Thoracic aorta (tissue), 2 donors: ENCODE results near the gene MARCHF10. TPM values are rescaled to one million over a fixed set of nuclear protein-coding genes. Genes with fewer than 3 reads are reported as not detected.

Experiments
- ATAC-seq: fragments of 150-250 bp; one replicate; pipeline ENCODE4 v1.8.0; 2017; ENCODE audit warnings: low read depth; ENCODE audit not compliant: insufficient number of reproducible peaks, low FRiP score
- DNase-seq: peaks from one replicate; pipeline ENCODE4 v3.0.0-alpha.2; 2020; ENCODE audit warnings: low spot score
- H3K27ac ChIP-seq, 2 donors: fragments of 200-600 bp; sonication (generic); 1 replicate in 1 of 2; 2 replicates in 1 of 2; pipeline ENCODE4 v1.5.1; 2016; ENCODE audit warnings: mild to moderate bottlenecking in 2 of 2, moderate library complexity in 2 of 2
- H3K27me3 ChIP-seq: fragments of 200-600 bp; sonication (generic); replicated peaks from 2 replicates; pipeline ENCODE4 v1.6.0; 2016; ENCODE audit warnings: mild to moderate bottlenecking; ENCODE audit not compliant: insufficient read depth
- H3K36me3 ChIP-seq: fragments of 200-600 bp; sonication (generic); one replicate; pipeline ENCODE4 v1.5.1; 2016
- H3K4me1 ChIP-seq, 2 donors: fragments of 200-600 bp; sonication (generic); 1 replicate in 1 of 2; 2 replicates in 1 of 2; pipeline versions ENCODE4 v1.5.1 to v1.6.0; 2016; ENCODE audit warnings: low read depth in 2 of 2, mild to moderate bottlenecking in 1 of 2; ENCODE audit not compliant: control insufficient read depth in 1 of 2
- H3K4me3 ChIP-seq: fragments of 200-600 bp; sonication (generic); 2 replicates; pipeline ENCODE4 v1.5.1; 2016; ENCODE audit warnings: mild to moderate bottlenecking
- H3K9me3 ChIP-seq: fragments of 200-600 bp; sonication (generic); 2 replicates; pipeline ENCODE4 v1.5.1; 2016
- CTCF ChIP-seq: fragments of 200-600 bp; sonication (generic); IDR thresholded peaks from one replicate; pipeline ENCODE4 v1.5.1; 2019; ENCODE audit warnings: antibody characterized with exemption
- total RNA-seq, 2 donors: library from RNA; depleted of rRNA; stranded (reverse); fragments of >200 nt; gene quantifications; one replicate each; pipeline versions ENCODE4 v1.1.0 to v1.2.3, GENCODE V29; 2016

MARCHF10 gene
- total RNA-seq, 2 donors from 2014 or later = not detected

GRCh38 chr17:62737513-62737912, 70.6 kb downstream of the MARCHF10 start:
- Histone ChIP-seq H3K36me3 (no peaks in the 10 kb centered on the region), H3K9me3 (no peaks in the 10 kb centered on the region), H3K27ac (no peak overlapping the region), H3K27me3 (no peaks in the 10 kb centered on the region), H3K4me1 (no peaks in the 10 kb centered on the region), H3K4me3 (no peak overlapping the region)
- ATAC-seq (no peak), DNase-seq (no peak)
- no peak for TF ChIP-seq CTCF

- Histone ChIP-seq H3K27ac (no peak overlapping the region), H3K4me3 (no peak overlapping the region), H3K9me3 (no peaks in the 10 kb centered on the region), H3K27me3 (no peaks in the 10 kb centered on the region), H3K4me1 (no peaks in the 10 kb centered on the region), H3K36me3 (no peaks in the 10 kb centered on the region)
- DNase-seq = no peak
- ATAC-seq = no peak
- TF ChIP-seq CTCF = no peak
These were observed 73.0 kb downstream of the MARCHF10 start for GRCh38 chr17:62735044-62735651.

- TF ChIP-seq CTCF = no peak
- ATAC-seq (no peak), DNase-seq (no peak)
- Histone ChIP-seq H3K4me3 (no peak overlapping the region), H3K36me3 (no peaks in the 10 kb centered on the region), H3K27me3 (no peaks in the 10 kb centered on the region), H3K4me1 (no peaks in the 10 kb centered on the region), H3K9me3 (no peaks in the 10 kb centered on the region), H3K27ac (no peak overlapping the region)
These were observed 76.0 kb downstream of the MARCHF10 start for GRCh38 chr17:62732125-62732524.

GRCh38 chr17:62727916-62728672, 80.0 kb downstream of the MARCHF10 start:
- H3K27ac ChIP-seq = no peak overlapping the region
- no peaks in the 10 kb centered on the region for H3K36me3 ChIP-seq
- DNase-seq = no peak
- H3K4me1 ChIP-seq = no peaks in the 10 kb centered on the region
- no peaks in the 10 kb centered on the region for H3K27me3 ChIP-seq
- TF ChIP-seq CTCF = no peak
- no peak for ATAC-seq
- no peaks in the 10 kb centered on the region for H3K9me3 ChIP-seq
- no peak overlapping the region for H3K4me3 ChIP-seq

GRCh38 chr17:62725791-62726249, 82.3 kb downstream of the MARCHF10 start:
- Histone ChIP-seq H3K27me3 (no peaks in the 10 kb centered on the region), H3K4me1 (no peaks in the 10 kb centered on the region), H3K36me3 (no peaks in the 10 kb centered on the region), H3K27ac (no peak overlapping the region), H3K9me3 (no peaks in the 10 kb centered on the region), H3K4me3 (no peak overlapping the region)
- no peak for TF ChIP-seq CTCF
- ATAC-seq (no peak), DNase-seq (no peak)
